G401 (cell line): ENCODE measurements around the gene SMARCA1. TPM values are rescaled to one million over a fixed set of nuclear protein-coding genes. Genes with fewer than 3 reads are reported as not detected.

ENCODE experiments used
- DNase-seq: peaks from one replicate; pipeline ENCODE4 v3.0.0-alpha.2; 2015; ENCODE audit warnings: low spot score
- in situ Hi-C: cut with HindIII; loops from 2 replicates; pipeline ENCODE4 v1.10.0; 2016; ENCODE audit warnings: low sequenced_read_pairs, mixed read lengths
- total RNA-seq: library from RNA; depleted of rRNA; stranded (reverse); fragments of >200 nt; shearing (Covaris generic); gene quantifications from 2 replicates; pipeline ENCODE4 v1.2.3, GENCODE V29; 2014; rRNA removed

The SMARCA1 gene
- total RNA-seq, 1 experiment from 2014 or later = 60.7 TPM

- in situ Hi-C loops = no loop called here
- no peak for DNase-seq
These were observed 34.9 kb downstream of the SMARCA1 start for GRCh38 chrX:129488359-129488758.

DNA sequence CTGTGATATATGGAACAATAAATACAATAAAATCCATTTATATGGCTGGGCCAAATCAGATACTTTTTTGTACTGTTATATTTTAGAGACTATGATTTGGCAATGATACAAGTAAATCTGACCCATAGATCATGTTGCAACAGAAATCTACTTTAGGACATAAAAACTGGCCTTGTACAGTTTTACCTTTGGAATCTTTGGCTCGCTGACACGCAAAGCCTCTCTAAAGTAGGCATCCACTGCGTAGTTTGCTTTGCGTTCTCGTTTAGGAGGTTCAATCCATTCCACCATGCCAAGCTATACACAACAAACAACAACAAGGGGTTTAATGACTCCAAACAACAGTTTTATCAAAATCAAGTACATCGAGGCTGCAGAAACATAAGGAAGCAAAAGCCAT is 42.4 kb downstream of the SMARCA1 start:
- DNase-seq = no peak
- in situ Hi-C loops = no loop called here

GRCh38 chrX:129478516-129478915 is 44.8 kb downstream of the SMARCA1 start:
- in situ Hi-C loops = no loop called here
- DNase-seq = no peak

GRCh38 chrX:129472116-129472515 is 51.2 kb downstream of the SMARCA1 start:
- in situ Hi-C loops = no loop called here

DNA sequence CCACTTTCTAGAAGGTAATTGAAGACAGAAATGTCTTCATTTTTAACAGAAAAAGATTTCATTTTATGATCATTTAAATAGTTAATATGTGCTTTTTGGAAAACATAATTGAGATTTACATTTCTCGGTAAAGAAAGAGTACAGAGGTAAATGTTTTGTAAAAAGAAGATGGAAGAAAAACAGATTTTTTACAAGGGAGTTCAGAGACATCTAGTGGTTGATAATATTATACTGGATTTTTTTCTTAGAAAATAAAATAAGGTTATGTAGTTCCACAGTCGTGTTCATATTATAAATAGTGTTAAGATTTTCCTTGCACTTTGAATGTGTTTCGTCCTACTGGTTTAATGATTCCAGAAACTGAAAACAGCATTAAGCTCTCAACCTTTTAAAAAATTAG is 60.6 kb downstream of the SMARCA1 start:
- in situ Hi-C loops = no loop called here
- no peak for DNase-seq

More at GRCh38 chrX:129472116-129472515, 51.2 kb downstream of the SMARCA1 start:
- DNase-seq = no peak

DNA sequence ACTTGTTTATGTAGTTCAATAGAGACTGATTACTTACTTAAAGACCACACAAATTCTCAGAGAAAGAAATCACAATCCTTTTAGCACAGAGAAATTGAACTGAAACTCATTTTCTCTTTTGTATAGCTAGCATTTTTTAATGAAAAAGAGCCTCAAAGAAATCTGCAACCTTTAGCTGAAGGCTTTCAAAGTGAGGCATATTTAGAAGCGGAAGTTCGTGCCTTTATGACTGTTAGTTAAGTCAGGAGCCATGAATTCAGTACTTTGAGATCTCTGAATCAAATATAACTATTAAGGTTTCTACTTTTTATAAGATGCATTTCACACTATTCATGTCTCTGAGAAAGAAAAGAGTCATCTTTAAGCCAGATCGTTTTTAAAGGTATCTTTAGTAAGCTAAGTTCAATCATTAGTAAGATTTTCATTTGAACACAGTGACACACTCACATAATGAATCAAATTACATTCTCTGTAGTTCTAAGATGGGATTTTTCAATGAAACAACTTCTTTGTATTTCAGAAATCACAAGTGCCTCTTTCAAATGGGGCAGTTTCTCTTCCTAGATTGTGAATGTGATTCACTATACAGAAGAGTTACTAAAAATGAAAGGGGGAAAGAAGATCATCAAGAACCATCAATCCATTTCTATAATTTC is 61.4 kb downstream of the SMARCA1 start:
- in situ Hi-C loops = no loop called here
- DNase-seq = no peak

GRCh38 chrX:129452523-129452922 is 70.8 kb downstream of the SMARCA1 start:
- no peak for DNase-seq
- in situ Hi-C loops = no loop called here

GRCh38 chrX:129450123-129450522 is 73.2 kb downstream of the SMARCA1 start:
- no peak for DNase-seq
- in situ Hi-C loops = no loop called here

GRCh38 chrX:129449148-129449547 is 74.1 kb downstream of the SMARCA1 start:
- in situ Hi-C loops = no loop called here
- DNase-seq = no peak

DNA sequence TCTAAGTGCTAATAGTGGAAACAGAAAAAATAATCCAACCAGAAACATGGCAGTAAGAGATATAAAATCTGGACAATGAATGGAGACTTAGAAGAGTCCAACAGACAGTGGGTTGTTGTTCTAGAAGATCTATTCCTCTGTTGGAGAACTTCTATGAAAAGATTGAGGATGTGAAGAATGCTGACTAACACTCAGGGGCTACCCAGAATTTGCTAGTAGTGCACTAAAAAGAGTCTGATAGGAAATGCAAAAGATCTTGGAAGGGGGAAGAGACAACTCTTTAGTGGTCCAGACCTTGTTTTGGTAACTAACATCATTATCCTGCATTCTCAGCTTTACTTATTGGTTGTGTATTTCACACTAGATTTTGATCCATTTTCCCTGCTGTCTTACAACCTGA is 77.9 kb downstream of the SMARCA1 start:
- no peak for DNase-seq
- in situ Hi-C loops = no loop called here

- in situ Hi-C loops = no loop called here
- no peak for DNase-seq
These were observed 89.3 kb downstream of the SMARCA1 start for GRCh38 chrX:129433945-129434344.

- in situ Hi-C loops = no loop called here
- DNase-seq = no peak
These were observed 89.8 kb downstream of the SMARCA1 start for GRCh38 chrX:129433461-129433860.

DNA sequence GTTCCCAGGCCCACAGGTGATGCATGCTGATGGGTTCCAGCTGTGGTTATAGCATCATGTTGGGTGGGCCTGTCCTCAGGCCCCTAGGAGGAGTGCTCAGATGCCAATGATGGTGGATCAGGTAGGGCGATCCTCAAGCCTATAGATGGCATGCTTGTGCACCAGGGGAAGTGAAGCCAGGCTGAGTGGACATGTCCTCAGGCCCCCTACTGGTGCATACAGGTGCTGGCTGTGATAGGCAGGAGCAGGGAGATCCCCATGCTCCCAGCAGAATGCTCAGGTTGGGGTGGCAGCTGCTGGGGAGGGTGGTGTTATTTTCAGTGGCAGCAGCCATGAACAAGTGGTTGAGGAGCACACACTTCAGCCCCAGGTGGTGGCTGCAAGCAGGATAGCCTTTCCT is 96.0 kb downstream of the SMARCA1 start:
- in situ Hi-C loops = no loop called here
- DNase-seq = no peak

GRCh38 chrX:129423191-129423590 is 100.1 kb downstream of the SMARCA1 start:
- no peak for DNase-seq
- in situ Hi-C loops = no loop called here

DNA sequence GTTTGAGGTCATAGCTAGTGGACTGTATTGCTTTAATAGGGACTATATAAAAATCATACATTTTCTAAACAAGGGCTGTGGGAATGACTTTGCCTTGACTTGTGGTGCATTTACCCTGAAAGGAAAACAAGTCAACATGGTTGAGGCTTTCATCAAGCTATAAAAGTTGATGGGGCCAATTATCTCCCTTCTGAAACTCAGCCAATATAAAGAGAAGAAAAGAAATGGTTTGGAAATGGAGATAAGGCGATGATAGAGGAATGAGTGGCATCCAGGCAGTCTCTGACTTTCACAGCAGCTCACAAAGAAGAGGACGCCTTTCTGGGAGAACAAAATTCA is 118.7 kb downstream of the SMARCA1 start:
- DNase-seq = no peak
- in situ Hi-C loops = no loop called here

DNA sequence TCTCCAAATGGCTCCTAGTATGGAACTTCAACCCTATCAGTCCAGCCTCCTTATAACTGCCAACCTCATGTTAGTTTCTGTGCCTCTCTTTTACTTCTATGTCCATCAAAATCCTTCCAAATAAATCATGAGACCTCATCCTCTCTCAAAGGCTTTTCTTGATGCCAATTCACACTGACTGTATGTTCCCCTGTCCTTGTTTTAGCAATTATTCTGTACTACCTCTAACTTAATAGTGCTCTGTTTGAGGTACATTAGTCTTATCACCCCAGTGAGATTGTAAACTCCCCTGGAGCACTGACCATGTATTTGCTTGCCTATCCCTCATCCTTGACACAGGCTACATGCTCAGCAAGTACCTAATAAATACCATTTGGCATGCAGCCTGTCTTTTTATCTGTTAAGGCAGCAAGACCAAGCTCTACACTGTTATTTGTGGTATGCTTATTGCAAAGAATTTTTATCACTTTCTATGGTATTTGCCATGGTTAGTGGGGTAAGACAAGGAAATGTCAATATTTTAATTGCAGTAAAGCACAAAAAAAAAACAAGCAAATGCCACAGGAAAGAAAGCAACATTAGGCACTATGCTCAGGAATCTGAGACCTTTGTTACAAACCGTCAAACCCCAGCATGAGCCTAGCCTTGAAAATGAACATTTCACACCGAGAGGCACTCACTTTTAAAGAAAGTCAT is 119.2 kb downstream of the SMARCA1 start:
- in situ Hi-C loops = no loop called here
- no peak for DNase-seq

Other genes starting within 250 kb of the SMARCA1 start
- gene OCRL, start 16.8 kb upstream of the SMARCA1 start, total RNA-seq = 24.2 and 35.0 TPM in 2 replicates
- gene APLN, start 131.5 kb upstream of the SMARCA1 start, total RNA-seq = not detected in 2 replicates
- gene XPNPEP2, start 215.5 kb upstream of the SMARCA1 start, total RNA-seq = not detected in 2 replicates